Adrenal gland (tissue), 19 donors: ENCODE data around the gene TMEM120B. TPM values are rescaled to one million over a fixed set of nuclear protein-coding genes. Genes with fewer than 3 reads are reported as not detected.
A peak's percentile ranks its signal among the peaks of the same experiment; 100 is the strongest.
"Not testable (repeated sequence)": the region's sequence is repeated elsewhere in the genome, so short reads cannot be mapped to it uniquely, and the experiment has no call there.

ENCODE experiments used
- DNase-seq, 7 donors: peaks; one replicate each; pipeline ENCODE4 v3.0.0-alpha.2; 2019 to 2020
- H3K27ac ChIP-seq, 5 donors: fragments of 200-600 bp; sonication (generic) in 4 of 5; 1 replicate in 3 of 5; 2 replicates in 2 of 5; pipeline versions ENCODE4 v1.5.1 to v1.8.0; 2016 to 2020; ENCODE audit warnings: mild to moderate bottlenecking in 1 of 5
- H3K27me3 ChIP-seq: fragments of 200-600 bp; 2 replicates; pipeline ENCODE4 v1.8.0; 2021
- H3K36me3 ChIP-seq, 2 donors: fragments of 200-600 bp; replicated peaks in 1 of 2; 1 replicate in 1 of 2; 2 replicates in 1 of 2; pipeline versions ENCODE4 v1.5.1 to v1.8.0; 2018 to 2022
- H3K4me1 ChIP-seq, 2 donors: fragments of 200-600 bp; replicated peaks in 1 of 2; 1 replicate in 1 of 2; 2 replicates in 1 of 2; pipeline versions ENCODE4 v1.5.1 to v1.8.0; 2018 to 2021
- H3K4me3 ChIP-seq, 4 donors: fragments of 200-600 bp; sonication (generic) in 3 of 4; one replicate each; pipeline ENCODE4 v1.5.1; 2016 to 2018
- H3K9me3 ChIP-seq, 3 donors: fragments of 200-600 bp; sonication (generic) in 1 of 3; replicated peaks in 1 of 3; 1 replicate in 2 of 3; 2 replicates in 1 of 3; pipeline versions ENCODE4 v1.5.1 to v1.8.0; 2016 to 2021
- POLR2A ChIP-seq, 2 donors: fragments of 450-650 bp; IDR thresholded peaks; one replicate each; pipeline ENCODE4 v1.6.1; 2017; ENCODE audit warnings: antibody characterized with exemption in 2 of 2, mild to moderate bottlenecking in 2 of 2, moderate library complexity in 1 of 2
- WGBS, 4 donors: extraction: QIAGEN DNeasy Blood & Tissue Kit in 2 of 4; methylation state at CpG; one replicate each; pipeline versions ENCODE4 v1.1.5 to v1.1.7; 2013 to 2017; 5-methylcytosine and 5-hydroxymethylcytosine counted together
- intact Hi-C, 2 donors: fragments of 100-400 bp; cut with DNase I; formaldehyde crosslinking; loops; one replicate each; pipeline versions ENCODE4 v1.14.1 to v1.15.0; 2022 to 2023
- long read RNA-seq, 10 donors: library from polyadenylated mRNA in 3 of 10; unstranded in 2 of 10; stranded (forward) in 1 of 10; transcript quantifications; one replicate each; pipeline ENCODE4 v2.0.0 and lab custom pipeline, GENCODE V29; 2021 to 2026
- polyA plus RNA-seq, 3 donors: library from polyadenylated mRNA; stranded (reverse); fragments of 200-250 nt in 2 of 3; fragments of 350-450 nt in 1 of 3; fragmentation: Illumina TruSeq in 1 of 3; extraction: RNeasy Lipid Tissue Mini Kit (QIAGEN cat#74804) in 1 of 3; gene quantifications; one replicate each; pipeline ENCODE4 v1.2.3, GENCODE V29; 2013 to 2014
- total RNA-seq, 9 donors: library from RNA; depleted of rRNA in 4 of 9; stranded (reverse); fragments of >200 nt in 4 of 9; fragments of 120-200 nt in 1 of 9; fragmentation: NEBNext Ultra II Directional in 1 of 9; extraction: Animal tissue kit (Norgen Biotek cat#: 25700) in 1 of 9; gene quantifications; one replicate each; pipeline versions ENCODE4 v1.1.0 to v1.2.4, GENCODE V29; 2013 to 2023
- TF ChIP-seq, protein P1 (sequence below), 6 experiments: fragments of 450-650 bp in 4 of 6; fragments of 200-600 bp in 2 of 6; sonication (generic) in 1 of 6; IDR thresholded peaks; 1 replicate in 5 of 6; 2 replicates in 1 of 6; pipeline versions ENCODE4 v1.5.1 to v1.8.0; 2016 to 2021; ENCODE audit warnings: antibody characterized with exemption in 6 of 6, mild to moderate bottlenecking in 2 of 6, moderate library complexity in 1 of 6
- donor health status: healthy with polysubstance abuse.
- donor health status: Bipolar disorder and iron deficiency.
- donor health status: DM: yes; HTN: yes; CAD: no.
- donor health status: DM: no; HTN: no; CAD: no.
- donor health status: DM: no; HTN: no; CAD: no.
- donor health status: DM: yes; HTN: yes; CAD: no.

Gene TMEM120B
- total RNA-seq (10 to 100 TPM in 3 of 9 donors, 1 to 10 TPM in 6; 4.6 to 18.6 (median 7.5) TPM), polyA plus RNA-seq (10 to 100 TPM in 2 of 3 donors, 1 to 10 TPM in 1; 7.7 to 19.7 (median 11.7) TPM)
- long read RNA-seq, donor 1, full-length matches to known transcripts: 2 of 51 reads
- long read RNA-seq, donor 1, partial matches to known transcripts: 42 of 51 reads
- long read RNA-seq, donor 1, other reads (novel, unspliced or antisense): 7 of 51 reads
- long read RNA-seq, donor 2: 0 reads
- long read RNA-seq, donor 3, full-length matches to known transcripts: 3 of 38 reads
- long read RNA-seq, donor 3, partial matches to known transcripts: 35 of 38 reads
- long read RNA-seq, donor 3, other reads (novel, unspliced or antisense): 0 of 38 reads
- long read RNA-seq, donor 4, partial matches to known transcripts: 1 of 5 reads
- long read RNA-seq, donor 4, other reads (novel, unspliced or antisense): 4 of 5 reads
- long read RNA-seq, donor 5, full-length matches to known transcripts: 5 of 16 reads
- long read RNA-seq, donor 5, partial matches to known transcripts: 0 of 16 reads
- long read RNA-seq, donor 5, other reads (novel, unspliced or antisense): 11 of 16 reads
- long read RNA-seq, donor 6, partial matches to known transcripts: 3 of 4 reads
- long read RNA-seq, donor 6, other reads (novel, unspliced or antisense): 1 of 4 reads
- long read RNA-seq, donor 7, full-length matches to known transcripts: 1 of 22 reads
- long read RNA-seq, donor 7, partial matches to known transcripts: 21 of 22 reads
- long read RNA-seq, donor 7, other reads (novel, unspliced or antisense): 0 of 22 reads
- long read RNA-seq, donor 8, full-length matches to known transcripts: 2 of 73 reads
- long read RNA-seq, donor 8, partial matches to known transcripts: 71 of 73 reads
- long read RNA-seq, donor 8, other reads (novel, unspliced or antisense): 0 of 73 reads
- long read RNA-seq, donor 9, full-length matches to known transcripts: 1 of 37 reads
- long read RNA-seq, donor 9, partial matches to known transcripts: 36 of 37 reads
- long read RNA-seq, donor 9, other reads (novel, unspliced or antisense): 0 of 37 reads
- long read RNA-seq, donor 10, partial matches to known transcripts: 8 of 51 reads
- long read RNA-seq, donor 10, other reads (novel, unspliced or antisense): 43 of 51 reads

DNA sequence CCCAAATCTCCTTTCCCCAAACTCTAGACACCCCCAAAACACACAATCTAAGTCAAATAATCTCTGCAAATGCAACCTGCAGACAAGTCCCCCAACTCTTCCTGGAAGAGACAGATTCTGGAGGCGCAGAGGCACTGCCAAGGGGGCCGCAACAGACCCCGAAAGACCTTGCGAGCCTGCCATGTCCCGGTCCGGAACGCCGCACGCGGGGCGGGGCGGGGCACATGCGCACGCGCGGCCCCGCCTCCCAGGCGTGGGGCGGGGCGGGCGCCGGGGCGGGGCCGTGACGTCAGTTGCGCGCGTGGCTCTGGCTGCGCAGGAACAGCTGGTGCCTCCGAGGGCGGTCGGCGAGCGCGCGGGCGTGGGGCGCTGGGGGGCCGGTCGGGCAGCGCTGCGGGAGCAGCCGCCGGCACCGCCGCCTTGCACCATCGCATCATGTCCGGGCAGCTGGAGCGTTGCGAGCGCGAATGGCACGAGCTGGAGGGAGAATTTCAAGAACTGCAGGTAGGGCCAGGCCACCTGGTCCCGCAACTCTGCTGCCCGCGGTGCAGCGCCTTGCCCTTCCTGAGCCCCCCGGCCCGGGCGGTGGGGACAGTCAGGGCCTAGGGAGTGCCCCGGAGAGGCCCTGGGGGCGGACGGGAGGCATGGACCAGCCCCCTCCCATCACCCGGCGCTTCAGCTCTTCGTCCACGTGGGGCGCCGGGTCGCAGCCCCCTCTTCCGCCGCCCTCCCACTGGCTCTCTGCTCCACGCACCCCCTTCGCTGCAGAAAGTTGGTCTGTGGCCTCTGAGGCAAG, at the start of gene TMEM120B:
TSS of gene TMEM120B (plus strand) at position 292 of the 796 bp plus-strand sequence. CDS start at position 436, 144 bp downstream.
- Histone ChIP-seq H3K4me1 (peaks cover 11 to 33% of the 10 kb centered on the region in 2 donors), H3K27ac (peak within 1 kb of the TSS; percentile 56 to 97 (median 81)), H3K36me3 (no peaks in the 10 kb centered on the region), H3K27me3 (no peaks in the 10 kb centered on the region), H3K9me3 (no peaks in the 10 kb centered on the region), H3K4me3 (peak within 1 kb of the TSS; percentile 54 to 98 (median 74))
- DNase-seq: peak; percentile 80 to 93 (median 86)
- intact Hi-C loops: no loop called here
- peak; percentile 82 to 91 for TF ChIP-seq POLR2A (IDR thresholded peaks at IDR 0.05)
- TF ChIP-seq, protein P1, sequence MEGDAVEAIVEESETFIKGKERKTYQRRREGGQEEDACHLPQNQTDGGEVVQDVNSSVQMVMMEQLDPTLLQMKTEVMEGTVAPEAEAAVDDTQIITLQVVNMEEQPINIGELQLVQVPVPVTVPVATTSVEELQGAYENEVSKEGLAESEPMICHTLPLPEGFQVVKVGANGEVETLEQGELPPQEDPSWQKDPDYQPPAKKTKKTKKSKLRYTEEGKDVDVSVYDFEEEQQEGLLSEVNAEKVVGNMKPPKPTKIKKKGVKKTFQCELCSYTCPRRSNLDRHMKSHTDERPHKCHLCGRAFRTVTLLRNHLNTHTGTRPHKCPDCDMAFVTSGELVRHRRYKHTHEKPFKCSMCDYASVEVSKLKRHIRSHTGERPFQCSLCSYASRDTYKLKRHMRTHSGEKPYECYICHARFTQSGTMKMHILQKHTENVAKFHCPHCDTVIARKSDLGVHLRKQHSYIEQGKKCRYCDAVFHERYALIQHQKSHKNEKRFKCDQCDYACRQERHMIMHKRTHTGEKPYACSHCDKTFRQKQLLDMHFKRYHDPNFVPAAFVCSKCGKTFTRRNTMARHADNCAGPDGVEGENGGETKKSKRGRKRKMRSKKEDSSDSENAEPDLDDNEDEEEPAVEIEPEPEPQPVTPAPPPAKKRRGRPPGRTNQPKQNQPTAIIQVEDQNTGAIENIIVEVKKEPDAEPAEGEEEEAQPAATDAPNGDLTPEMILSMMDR (IDR thresholded peaks at IDR 0.05): peak in 1 of 6 experiments; percentile 2
- WGBS, 4 donors: 0 to 1% (median 0%) methylated on average over 2 to 74 of the region's 74 CpGs

DNA sequence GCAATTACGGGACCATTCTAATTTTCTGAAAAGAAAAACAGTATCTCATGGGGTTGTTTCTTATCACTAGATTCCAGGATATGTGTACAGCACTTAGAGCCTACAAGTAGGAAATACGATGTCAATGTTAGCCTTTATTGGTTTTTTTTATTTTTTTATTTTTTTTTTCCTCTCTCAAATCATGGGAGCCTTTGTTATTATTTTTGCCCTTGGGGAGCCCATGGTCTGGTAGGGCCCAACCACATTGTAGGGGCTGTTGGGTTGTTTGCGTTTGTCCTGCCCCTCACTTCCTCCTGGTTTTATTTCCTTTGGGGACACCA, 49.0 kb upstream of the TMEM120B start:
- Histone ChIP-seq H3K27me3 (no peaks in the 10 kb centered on the region), H3K27ac (no peak overlapping the region), H3K4me3 (no peak overlapping the region), H3K36me3 (no peaks in the 10 kb centered on the region), H3K9me3 (no peaks in the 10 kb centered on the region), H3K4me1 (no peaks in the 10 kb centered on the region)
- intact Hi-C loops: no loop called here
- DNase-seq: no peak
- no peak for TF ChIP-seq POLR2A (IDR thresholded peaks at IDR 0.05)
- TF ChIP-seq, protein P1 (IDR thresholded peaks at IDR 0.05): no peak
- WGBS, 4 donors: 74 to 87% (median 77%) methylated on average over 3 of the region's 3 CpGs

DNA sequence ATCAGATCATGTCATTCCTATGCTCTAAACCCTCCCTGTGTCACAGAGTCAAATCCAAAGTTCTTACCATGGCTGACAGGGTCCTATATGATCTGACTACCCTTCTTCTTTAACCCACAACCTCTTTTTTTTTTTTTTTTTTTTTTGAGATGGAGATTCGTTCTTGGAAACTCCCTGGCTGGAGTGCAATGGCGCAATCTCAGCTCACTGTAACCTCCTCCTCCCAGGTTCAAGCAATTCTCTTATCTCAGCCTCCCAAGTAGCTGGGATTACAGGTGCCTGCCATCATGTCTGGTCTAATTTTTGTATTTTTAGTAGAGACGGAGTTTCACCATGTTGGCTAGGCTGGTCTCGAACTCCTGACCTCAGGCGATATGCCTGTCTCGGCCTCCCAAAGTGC, 45.7 kb upstream of the TMEM120B start:
- intact Hi-C loops: loop anchor here in 1 of 2 donors (5.0 kb wide), 2 partner anchors 40 to 180 kb away; partner anchors contain the start of gene ORAI1
- not testable (repeated sequence) for H3K4me3 ChIP-seq, H3K36me3 ChIP-seq, DNase-seq, H3K4me1 ChIP-seq, H3K27me3 ChIP-seq, H3K9me3 ChIP-seq, H3K27ac ChIP-seq
- WGBS, 4 donors: 77 to 87% (median 80%) methylated on average over 6 of the region's 6 CpGs
